ENCODE results near the gene INPP5D. TPM values are rescaled to one million over a fixed set of nuclear protein-coding genes. Genes with fewer than 3 reads are reported as not detected.

The INPP5D gene
- total RNA-seq, 4 donors from 2014 or later, result 26.6 to 40.6 (median 27.0) TPM

- TF ChIP-seq CTCF (IDR thresholded peaks at IDR 0.05; ENCODE audit: low read depth), result no peak
Measured at GRCh38 chr2:233168919-233169318, 108.8 kb downstream of the INPP5D start.

GRCh38 chr2:233171344-233171743, 111.2 kb downstream of the INPP5D start:
- TF ChIP-seq CTCF (IDR thresholded peaks at IDR 0.05; ENCODE audit: low read depth), result no peak

- TF ChIP-seq CTCF (IDR thresholded peaks at IDR 0.05; ENCODE audit: low read depth), result no peak
Measured at GRCh38 chr2:233173115-233173514, 113.0 kb downstream of the INPP5D start.

- no peak for TF ChIP-seq CTCF (IDR thresholded peaks at IDR 0.05; ENCODE audit: low read depth)
Measured at GRCh38 chr2:233174137-233174536, 114.0 kb downstream of the INPP5D start.

GRCh38 chr2:233178994-233179847, 119.1 kb downstream of the INPP5D start:
- no peak for TF ChIP-seq CTCF (IDR thresholded peaks at IDR 0.05; ENCODE audit: low read depth)

GRCh38 chr2:233179848-233180366, 119.8 kb downstream of the INPP5D start:
- TF ChIP-seq CTCF (IDR thresholded peaks at IDR 0.05; ENCODE audit: low read depth), result no peak

- no peak for TF ChIP-seq CTCF (IDR thresholded peaks at IDR 0.05; ENCODE audit: low read depth)
Measured at GRCh38 chr2:233183869-233184418, 123.8 kb downstream of the INPP5D start.
